Vagina (tissue), 2 donors: ENCODE data around the gene CFAP20.

Source experiments
- CTCF ChIP-seq, 3 experiments: fragments of 450-650 bp in 2 of 3; fragments of 200-600 bp in 1 of 3; sonication (generic) in 1 of 3; IDR thresholded peaks; one replicate each; pipeline ENCODE4 v1.5.1; 2017 to 2019; ENCODE audit warnings: antibody characterized with exemption in 3 of 3, mild to moderate bottlenecking in 2 of 3, moderate library complexity in 2 of 3
- POLR2A ChIP-seq, 2 donors: fragments of 450-650 bp; IDR thresholded peaks; one replicate each; pipeline ENCODE4 v1.6.1; 2017; ENCODE audit warnings: antibody characterized with exemption in 2 of 2, mild to moderate bottlenecking in 2 of 2, moderate library complexity in 2 of 2

- TF ChIP-seq CTCF (IDR thresholded peaks at IDR 0.05) = no peak
- TF ChIP-seq POLR2A (IDR thresholded peaks at IDR 0.05) = no peak
These were observed 8.9 kb downstream of the CFAP20 start for GRCh38 chr16:58120234-58120633.
